Inferior parietal cortex (tissue), 1 donor: ENCODE measurements around the gene METRNL.

ENCODE experiments used
- DNase-seq: peaks from one replicate; pipeline ENCODE4 v3.0.0-alpha.2; 2016; ENCODE audit errors: extremely low spot score

METRNL gene

DNA sequence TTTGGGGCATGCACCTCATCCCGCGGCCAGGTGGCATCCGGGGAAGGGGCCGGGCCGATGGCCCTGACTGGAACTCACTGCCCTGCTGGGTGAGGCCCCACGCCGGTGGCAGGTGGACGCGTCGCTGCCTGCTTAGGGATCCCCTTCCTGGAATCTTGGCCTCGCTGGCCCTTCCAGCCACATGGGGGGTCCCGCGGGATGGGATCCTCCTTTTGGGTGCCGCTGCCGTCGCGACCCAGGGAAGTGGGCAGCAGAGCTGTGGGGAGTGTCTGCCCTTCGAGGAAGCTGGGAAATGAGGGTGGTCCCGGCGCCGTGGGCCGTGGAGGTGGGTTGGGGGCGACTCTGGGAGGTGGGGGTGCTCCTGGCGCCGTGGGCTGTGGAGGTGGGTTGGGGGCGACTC lies 12.8 kb downstream of the METRNL start:
- no peak for DNase-seq

- DNase-seq = no peak
Measured at GRCh38 chr17:83092931-83093330, 13.5 kb downstream of the METRNL start.

- no peak for DNase-seq
Measured at GRCh38 chr17:83093506-83093905, 14.1 kb downstream of the METRNL start.

DNA sequence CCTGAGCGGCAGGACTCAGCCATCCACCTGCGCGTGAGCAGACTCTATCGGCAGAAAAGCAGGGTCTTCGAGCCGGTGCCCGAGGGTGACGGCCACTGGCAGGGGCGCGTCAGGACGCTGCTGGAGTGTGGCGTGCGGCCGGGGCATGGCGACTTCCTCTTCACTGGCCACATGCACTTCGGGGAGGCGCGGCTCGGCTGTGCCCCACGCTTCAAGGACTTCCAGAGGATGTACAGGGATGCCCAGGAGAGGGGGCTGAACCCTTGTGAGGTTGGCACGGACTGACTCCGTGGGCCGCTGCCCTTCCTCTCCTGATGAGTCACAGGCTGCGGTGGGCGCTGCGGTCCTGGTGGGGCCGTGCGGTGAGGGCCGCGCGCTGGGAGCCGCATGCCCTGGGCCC lies 14.9 kb downstream of the METRNL start:
- DNase-seq = no peak

DNA sequence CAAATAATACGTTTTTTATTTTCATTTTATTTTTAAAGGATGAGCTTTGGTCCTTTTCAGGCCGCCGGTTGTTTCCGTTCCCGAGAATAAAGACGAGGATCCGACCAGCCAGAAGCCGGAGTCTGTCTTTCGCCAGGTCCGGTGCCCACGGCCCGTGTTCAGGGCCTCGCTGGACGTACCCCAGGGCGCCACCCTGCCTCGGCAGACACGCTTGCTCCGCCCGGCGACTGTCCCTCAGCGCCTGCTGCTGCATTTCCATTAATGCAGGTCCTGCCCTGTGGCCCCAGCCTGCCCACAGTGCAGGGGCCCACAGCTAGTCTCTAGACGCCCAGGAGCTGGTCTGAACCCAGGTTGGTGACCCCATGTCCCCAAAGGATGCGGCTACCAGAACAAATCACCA lies 15.6 kb downstream of the METRNL start:
- no peak for DNase-seq

DNA sequence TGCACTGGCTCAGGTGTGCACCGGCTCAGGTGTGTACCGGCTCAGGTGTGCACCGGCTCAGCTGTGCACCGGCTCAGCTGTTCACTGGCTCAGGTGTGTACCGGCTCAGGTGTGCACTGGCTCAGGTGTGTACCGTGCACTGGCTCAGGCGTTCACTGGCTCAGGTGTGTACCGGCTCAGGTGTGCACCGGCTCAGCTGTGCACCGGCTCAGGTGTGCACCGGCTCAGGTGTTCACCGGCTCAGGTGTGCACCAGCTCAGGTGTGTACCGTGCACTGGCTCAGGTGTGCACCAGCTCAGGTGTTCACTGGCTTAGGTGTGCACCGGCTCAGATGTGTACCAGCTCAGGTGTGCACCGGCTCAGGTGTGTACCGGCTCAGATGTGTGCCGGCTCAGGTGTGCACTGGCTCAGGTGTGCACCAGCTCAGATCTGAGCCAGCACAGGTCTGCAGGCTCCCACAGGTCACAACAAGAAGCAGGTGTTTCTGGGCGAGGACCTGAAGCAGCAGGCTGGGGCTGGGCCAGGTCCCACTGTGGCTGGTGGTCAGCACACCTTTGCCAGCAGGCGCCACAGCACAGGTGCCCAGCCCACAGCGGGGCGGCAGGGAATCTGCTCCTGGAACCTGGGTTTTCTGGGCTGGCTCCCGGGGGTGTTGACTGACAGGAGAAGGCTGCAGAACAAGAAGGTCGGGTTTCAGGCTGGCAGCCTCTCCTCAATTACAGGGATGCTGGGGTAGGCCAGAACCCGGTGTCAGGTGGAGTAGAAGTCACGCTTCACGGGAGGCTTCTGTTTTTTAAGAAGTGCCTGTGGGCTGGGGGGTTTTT lies 17.2 kb downstream of the METRNL start:
- DNase-seq = no peak

GRCh38 chr17:83097831-83098230 lies 18.4 kb downstream of the METRNL start:
- DNase-seq = no peak

DNA sequence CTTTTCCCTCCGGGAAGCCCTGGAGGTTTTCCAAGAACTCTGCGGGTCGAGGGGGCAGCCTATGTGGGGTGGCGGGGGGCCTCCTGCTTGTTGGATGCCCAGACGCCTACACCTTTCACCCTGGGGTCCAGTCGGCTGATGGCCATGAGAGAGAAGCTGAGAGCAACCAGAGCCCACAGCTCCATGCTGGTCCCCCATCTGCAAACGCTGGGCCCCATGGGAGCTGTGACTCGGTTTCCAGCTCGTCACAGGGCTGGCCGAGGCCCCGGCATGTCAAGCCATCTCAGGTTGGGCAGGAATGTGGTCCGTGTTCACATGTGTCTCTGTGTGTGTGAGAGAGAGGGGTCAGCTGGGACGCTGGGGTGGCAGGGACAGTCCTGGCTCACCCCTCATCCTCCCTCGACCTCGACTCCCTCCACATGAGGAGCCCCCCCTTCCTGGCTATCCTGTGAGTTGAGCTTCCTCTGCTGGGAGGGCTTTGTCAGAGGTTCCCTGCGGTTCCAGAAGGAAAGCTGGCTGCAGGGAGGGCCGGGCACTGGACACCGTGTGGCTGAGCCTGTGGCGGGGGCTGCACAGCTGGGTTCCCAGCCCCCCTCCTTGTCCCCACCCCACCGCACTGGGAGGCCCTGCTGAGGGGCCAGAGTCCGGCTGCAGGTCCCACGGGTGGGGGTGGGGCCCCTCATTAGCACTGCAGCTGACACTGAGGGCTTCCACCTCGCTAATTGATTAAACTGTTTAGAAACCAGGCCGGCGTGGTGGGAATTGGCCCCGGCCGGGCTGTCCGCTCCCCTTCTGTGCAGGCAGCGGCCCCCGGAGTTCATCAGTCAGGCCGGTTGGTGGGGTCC lies 19.1 kb downstream of the METRNL start:
- DNase-seq = no peak

- DNase-seq = no peak
Measured at GRCh38 chr17:83099086-83099555, 19.7 kb downstream of the METRNL start.

- DNase-seq = no peak
Measured at GRCh38 chr17:83099570-83100181, 20.3 kb downstream of the METRNL start.

- no peak for DNase-seq
Measured at GRCh38 chr17:83100220-83100852, 20.9 kb downstream of the METRNL start.

DNA sequence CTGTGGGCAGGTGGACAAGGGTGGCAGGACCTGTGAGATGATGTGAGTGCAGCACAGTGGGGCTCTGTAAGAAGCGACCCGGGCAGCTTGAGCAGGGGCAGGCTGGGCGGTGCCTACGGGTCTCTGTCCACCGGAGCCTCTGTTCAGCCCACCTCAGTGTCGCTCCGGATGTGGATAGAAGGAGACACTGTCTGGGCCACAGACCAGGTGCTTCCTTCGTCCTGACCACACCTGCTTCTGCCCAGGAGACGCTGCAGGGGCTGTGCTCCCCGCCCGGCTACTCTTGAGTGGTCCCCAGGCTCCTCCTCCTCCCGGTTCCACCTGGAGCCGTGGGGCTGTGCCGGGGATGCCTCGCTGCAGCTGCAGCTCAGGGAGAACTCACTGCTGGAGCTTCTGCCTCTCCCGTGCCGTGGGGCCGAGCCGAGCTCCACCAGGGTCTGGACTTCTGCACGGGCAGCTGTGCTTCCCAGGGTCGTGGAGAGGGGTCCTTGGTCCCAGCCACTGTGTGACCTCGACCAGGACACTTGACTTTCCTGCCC lies 21.5 kb downstream of the METRNL start:
- no peak for DNase-seq

GRCh38 chr17:83101805-83102480 lies 22.5 kb downstream of the METRNL start:
- no peak for DNase-seq

DNA sequence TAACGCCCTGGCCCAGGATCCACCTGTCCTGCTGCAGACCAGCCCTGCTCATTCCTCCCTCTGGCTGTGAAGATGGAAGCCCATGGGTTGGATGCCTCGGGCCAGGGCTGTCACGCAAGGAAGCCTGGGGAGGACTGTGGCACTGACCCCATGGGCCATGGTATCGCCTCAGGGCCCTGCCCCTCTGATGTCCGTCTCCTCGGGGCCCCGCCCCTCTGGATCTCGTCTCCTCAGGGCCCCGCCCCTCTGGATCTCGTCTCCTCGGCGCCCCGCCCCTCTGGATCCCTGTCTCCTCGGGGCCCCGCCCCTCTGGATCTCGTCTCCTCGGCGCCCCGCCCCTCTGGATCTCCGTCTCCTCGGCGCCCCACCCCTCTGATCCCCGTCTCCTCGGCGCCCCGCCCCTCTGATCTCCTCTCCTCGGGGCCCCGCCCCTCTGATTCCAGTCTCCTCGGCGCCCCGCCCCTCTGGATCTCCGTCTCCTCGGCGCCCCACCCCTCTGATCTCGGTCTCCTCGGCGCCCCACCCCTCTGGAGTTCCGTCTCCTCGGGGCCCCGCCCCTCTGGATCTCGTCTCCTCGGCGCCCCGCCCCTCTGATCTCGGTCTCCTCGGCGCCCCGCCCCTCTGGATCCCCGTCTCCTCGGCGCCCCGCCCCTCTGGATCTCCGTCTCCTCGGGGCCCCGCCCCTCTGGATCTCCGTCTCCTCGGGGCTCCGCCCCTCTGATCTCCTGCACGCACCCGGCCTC lies 24.0 kb downstream of the METRNL start:
- DNase-seq = no peak

DNA sequence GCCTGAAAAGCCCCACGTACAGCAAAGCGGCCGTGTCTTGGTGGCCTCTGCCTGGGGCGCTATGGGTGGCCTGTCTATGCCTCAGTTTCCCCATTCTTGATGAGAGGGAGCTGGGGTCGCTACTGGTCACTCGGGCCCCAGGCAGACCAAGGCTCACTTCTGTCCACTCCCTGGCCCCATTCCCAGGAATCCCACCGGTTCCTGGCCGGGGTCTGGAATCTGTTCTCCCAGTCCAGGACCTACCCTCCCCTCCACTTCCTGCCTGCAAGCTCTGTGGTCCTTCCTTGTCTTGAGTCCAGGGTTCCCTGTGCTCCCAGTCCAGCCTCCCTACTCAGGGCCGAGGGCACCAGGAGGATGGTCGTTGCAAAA lies 24.5 kb downstream of the METRNL start:
- no peak for DNase-seq

DNA sequence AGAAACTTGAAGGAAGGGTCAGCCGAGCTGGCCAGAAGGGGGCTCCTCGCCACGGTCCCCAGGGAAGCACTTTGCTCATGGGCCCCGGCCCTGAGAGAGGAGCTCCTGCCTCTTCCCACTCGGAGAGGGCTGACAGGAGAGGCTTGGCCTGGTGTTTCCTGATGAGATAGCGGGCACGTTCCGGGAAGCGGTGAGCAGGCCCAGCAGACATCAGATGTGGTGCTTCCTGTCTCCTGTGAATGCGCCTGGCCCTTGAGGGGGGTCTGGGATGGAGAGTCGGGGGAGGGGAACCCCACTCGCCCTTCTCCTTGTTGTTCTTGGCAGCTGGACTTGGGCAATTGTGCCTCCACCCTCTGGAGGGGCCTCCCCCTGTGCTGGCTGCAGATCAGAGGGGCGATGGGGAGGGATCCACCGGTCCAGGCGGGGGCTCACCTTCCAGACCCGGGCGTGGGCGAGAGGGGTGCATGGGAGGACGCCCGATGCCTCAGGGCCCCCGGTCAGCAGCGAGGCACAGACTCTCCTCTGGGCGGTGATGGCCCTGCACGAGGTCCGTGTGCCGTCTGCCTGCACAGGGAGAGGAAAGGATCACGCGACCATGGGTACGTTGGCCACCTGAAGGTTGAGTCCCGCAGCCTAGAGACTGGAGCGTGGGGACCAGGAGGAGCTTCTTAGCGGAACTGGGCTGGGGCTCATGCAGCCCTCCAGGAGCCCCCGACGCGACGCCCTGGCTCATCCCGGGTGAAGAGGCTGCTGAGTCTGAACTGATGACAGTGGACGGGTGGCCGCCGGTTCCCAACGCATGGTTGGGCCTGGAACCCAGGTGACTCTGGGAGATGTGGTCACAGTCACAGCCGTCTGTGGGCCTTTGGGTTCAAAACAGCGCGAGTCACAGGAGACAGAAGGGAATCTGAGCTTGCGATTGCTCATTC lies 25.4 kb downstream of the METRNL start:
- DNase-seq = no peak

DNA sequence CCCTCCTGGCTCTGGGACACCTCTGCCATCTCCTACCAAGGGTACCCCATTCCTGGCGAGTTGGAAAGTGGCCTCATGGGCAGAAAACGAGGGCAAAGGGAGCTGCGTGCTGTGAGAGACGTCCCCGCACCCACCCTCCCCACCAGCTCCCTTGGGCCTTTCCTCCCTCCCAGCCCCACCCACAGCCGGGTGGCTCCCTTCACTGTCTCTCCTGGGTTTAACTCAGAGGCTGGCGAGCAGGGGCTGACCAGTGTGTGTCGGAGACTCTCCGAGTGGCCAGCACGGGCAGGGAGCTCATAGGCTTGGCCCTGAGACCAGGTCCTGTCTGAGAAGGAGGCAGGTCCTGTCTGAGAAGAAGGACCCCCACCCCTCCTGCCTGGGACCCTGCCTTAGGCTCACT lies 26.1 kb downstream of the METRNL start:
- no peak for DNase-seq

- no peak for DNase-seq
Measured at GRCh38 chr17:83106056-83106588, 26.7 kb downstream of the METRNL start.
